ENCODE data around the gene SLA2. TPM values are rescaled to one million over a fixed set of nuclear protein-coding genes. Genes with fewer than 3 reads are reported as not detected.
A peak's percentile ranks its signal among the peaks of the same experiment; 100 is the strongest.

SLA2 gene
- total and polyA plus RNA-seq, 3 donors from 2014 or later = 0.47 to 1.1 (median 0.87) TPM

DNA sequence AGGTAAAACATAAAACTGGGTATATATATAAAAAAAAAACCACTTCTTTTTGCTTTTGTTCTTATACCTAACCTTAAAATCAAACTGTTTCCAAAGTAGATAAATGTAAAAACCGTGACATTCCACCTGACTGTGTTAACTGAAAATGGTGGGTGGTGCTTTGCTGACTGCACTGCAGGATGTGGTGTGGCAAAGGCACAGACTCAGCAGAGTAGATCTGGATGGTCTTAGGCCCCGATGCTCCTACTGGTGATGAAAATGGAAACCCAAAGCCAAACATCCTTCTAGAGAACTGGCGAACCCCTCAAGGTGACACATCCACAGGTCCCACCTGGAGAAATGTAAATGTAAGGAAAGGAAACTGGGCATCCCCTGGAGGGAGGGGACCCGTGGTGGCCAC is 63.7 kb downstream of the SLA2 start:
- Histone ChIP-seq H3K27ac (no peak overlapping the region), H3K4me1 (peaks cover 16% of the 10 kb centered on the region), H3K27me3 (no peaks in the 10 kb centered on the region), H3K36me3 (ENCODE audit: low read depth, missing control alignments) (no peaks in the 10 kb centered on the region), H3K4me3 (no peak overlapping the region), H3K9me3 (no peaks in the 10 kb centered on the region)
- no peak for TF ChIP-seq POLR2A (IDR thresholded peaks at IDR 0.05)
- TF ChIP-seq, protein P1, sequence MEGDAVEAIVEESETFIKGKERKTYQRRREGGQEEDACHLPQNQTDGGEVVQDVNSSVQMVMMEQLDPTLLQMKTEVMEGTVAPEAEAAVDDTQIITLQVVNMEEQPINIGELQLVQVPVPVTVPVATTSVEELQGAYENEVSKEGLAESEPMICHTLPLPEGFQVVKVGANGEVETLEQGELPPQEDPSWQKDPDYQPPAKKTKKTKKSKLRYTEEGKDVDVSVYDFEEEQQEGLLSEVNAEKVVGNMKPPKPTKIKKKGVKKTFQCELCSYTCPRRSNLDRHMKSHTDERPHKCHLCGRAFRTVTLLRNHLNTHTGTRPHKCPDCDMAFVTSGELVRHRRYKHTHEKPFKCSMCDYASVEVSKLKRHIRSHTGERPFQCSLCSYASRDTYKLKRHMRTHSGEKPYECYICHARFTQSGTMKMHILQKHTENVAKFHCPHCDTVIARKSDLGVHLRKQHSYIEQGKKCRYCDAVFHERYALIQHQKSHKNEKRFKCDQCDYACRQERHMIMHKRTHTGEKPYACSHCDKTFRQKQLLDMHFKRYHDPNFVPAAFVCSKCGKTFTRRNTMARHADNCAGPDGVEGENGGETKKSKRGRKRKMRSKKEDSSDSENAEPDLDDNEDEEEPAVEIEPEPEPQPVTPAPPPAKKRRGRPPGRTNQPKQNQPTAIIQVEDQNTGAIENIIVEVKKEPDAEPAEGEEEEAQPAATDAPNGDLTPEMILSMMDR (IDR thresholded peaks at IDR 0.05) = no peak
- intact Hi-C loops (cut with DNase I; ENCODE audit: low total_unique reads) = no loop called here
- DNase-seq = no peak
- 82 to 90% methylated on average over 4 of the region's 4 CpGs for WGBS, 2 donors

DNA sequence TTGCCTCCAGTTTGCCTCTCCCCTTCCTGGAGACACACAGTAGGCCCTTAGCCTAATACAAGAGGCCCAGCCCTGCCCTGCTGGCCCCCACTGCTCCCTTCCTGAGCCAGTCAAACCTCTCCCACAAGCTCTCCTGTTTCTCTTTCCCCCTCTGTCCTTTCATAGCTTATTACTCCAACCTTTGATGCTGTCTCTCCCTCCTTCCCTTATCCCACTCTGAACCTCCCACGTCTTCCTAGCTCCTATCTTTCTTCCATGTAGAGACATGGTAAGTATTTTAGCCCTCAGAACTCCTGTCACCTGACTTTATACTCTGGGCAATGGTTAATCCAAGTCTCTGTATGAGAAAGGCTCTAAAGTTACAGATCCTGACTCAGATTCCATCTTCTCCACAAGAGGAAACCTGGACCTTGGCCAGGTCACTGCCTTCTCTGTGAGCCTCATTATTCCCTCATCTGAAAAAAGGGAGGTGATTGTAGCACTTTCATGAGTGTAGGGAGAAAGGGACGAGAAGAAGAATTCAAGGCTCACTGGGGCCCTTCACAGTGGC is 65.9 kb downstream of the SLA2 start:
- WGBS, 2 donors = 59 to 60% methylated on average over 2 of the region's 2 CpGs
- H3K4me1 ChIP-seq = peaks cover 24% of the 10 kb centered on the region
- no peak overlapping the region for H3K27ac ChIP-seq
- no peaks in the 10 kb centered on the region for H3K27me3 ChIP-seq
- TF ChIP-seq, protein P1 (IDR thresholded peaks at IDR 0.05) = no peak
- TF ChIP-seq POLR2A (IDR thresholded peaks at IDR 0.05) = no peak
- peak; percentile 78 for DNase-seq
- intact Hi-C loops (cut with DNase I; ENCODE audit: low total_unique reads) = no loop called here
- no peaks in the 10 kb centered on the region for H3K9me3 ChIP-seq
- H3K4me3 ChIP-seq = no peak overlapping the region
- no peaks in the 10 kb centered on the region for H3K36me3 ChIP-seq (ENCODE audit: low read depth, missing control alignments)

DNA sequence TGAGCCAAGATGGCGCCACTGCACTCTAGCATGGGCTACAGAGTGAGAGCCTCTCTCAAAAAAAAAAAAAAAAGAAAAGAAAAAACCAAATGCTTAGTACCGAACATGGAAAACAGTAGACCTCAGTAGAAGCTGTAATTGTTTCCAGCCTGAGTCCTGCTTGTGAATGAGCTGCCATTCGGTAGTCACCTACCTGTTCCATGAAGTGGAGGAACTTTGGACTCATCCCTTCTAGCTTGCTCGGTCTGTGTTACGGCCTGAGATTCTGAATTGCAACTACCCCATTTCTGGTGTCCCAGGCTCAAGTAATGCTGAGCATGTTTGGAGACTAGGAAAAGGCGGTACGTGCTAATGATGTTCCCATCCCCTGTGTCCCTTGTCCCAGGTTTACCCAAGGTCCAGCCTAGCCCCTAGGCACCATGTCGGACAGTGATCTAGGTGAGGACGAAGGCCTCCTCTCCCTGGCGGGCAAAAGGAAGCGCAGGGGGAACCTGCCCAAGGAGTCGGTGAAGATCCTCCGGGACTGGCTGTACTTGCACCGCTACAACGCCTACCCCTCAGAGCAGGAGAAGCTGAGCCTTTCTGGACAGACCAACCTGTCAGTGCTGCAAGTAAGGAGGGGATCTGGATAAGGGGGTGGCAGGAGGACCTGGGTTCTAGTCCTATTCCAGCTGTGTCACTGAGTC is 67.5 kb downstream of the SLA2 start:
- H3K27ac ChIP-seq = no peak overlapping the region
- no peak for DNase-seq
- intact Hi-C loops (cut with DNase I; ENCODE audit: low total_unique reads) = no loop called here
- 89 to 95% methylated on average over 9 to 15 of the region's 15 CpGs for WGBS, 2 donors
- H3K4me3 ChIP-seq = no peak overlapping the region
- peaks cover 27% of the 10 kb centered on the region for H3K4me1 ChIP-seq
- no peaks in the 10 kb centered on the region for H3K9me3 ChIP-seq
- H3K36me3 ChIP-seq (ENCODE audit: low read depth, missing control alignments) = no peaks in the 10 kb centered on the region
- no peaks in the 10 kb centered on the region for H3K27me3 ChIP-seq
- TF ChIP-seq POLR2A (IDR thresholded peaks at IDR 0.05) = no peak
- TF ChIP-seq, protein P1 (IDR thresholded peaks at IDR 0.05) = no peak

DNA sequence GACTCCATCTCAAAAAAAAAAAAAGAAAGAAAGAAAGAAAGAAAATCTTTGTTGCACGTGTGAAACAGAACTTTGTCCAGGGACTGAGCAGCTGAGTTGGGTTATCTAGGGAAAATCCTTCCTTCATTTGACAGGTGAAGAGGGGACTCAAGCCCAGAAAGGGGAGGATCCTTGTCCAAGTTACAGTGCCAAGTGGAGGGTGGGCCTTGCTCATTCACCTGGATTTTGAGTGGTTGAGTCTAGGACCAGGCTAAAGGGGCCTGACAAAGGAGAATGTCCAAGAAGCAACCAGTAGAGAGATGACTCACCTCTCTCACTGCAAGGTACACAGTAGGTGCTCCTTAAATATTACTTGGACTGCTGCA is 69.9 kb downstream of the SLA2 start:
- Histone ChIP-seq H3K27ac (peak overlapping the region in 1 of 2 donors; percentile 93), H3K27me3 (no peaks in the 10 kb centered on the region), H3K4me1 (peaks cover 43% of the 10 kb centered on the region), H3K9me3 (no peaks in the 10 kb centered on the region), H3K36me3 (ENCODE audit: low read depth, missing control alignments) (no peaks in the 10 kb centered on the region), H3K4me3 (no peak overlapping the region)
- DNase-seq = no peak
- intact Hi-C loops (cut with DNase I; ENCODE audit: low total_unique reads) = no loop called here
- TF ChIP-seq, protein P1 (IDR thresholded peaks at IDR 0.05) = no peak
- no peak for TF ChIP-seq POLR2A (IDR thresholded peaks at IDR 0.05)
- WGBS, 2 donors = 14 to 41% methylated on average over 1 of the region's 1 CpG
